ENCODE measurements around the gene SERTAD1. TPM values are rescaled to one million over a fixed set of nuclear protein-coding genes. Genes with fewer than 3 reads are reported as not detected.

SERTAD1 gene
- total and polyA plus RNA-seq, 2 donors (not counting 1 experiment from before 2014, with no cell fraction given), result 11.9 to 59.4 TPM

DNA sequence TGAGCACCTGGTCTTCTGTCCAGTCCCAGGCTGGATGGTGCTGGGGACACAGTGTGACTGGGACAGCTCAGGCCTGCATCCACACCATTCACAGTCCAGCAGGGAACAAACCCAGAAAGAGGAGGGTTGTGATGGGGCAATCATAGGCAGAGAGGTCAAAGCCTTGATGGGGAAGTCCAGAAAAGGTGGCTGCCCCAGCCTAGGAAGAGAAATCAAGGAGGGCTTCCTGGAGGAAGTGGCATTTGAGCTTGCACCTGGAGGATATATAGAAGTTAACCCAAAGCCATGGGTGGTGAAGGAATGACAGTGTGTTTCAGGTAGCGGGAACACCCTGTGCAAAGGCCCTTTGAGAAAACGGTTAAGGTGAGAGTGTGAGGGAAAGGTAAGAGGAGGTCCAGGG, 10.0 kb downstream of the SERTAD1 start:
- Histone ChIP-seq H4K20me1 (ENCODE audit: control insufficient read depth, insufficient read depth, low read length, poor library complexity, severe bottlenecking) (no peaks in the 10 kb centered on the region), H3K27ac (ENCODE audit: low read length in 2 of 2) (no peak overlapping the region), H2AFZ (ENCODE audit: insufficient read depth, low read depth, low read length, poor library complexity, severe bottlenecking) (no peak overlapping the region), H3K4me1 (ENCODE audit: control insufficient read depth in 2 of 2, insufficient read depth in 2 of 2, low read length in 2 of 2) (peaks cover 12 to 23% of the 10 kb centered on the region in 2 donors), H3K4me2 (replicated peaks; ENCODE audit: low read depth, low read length, poor library complexity, severe bottlenecking) (no peak overlapping the region), H3K36me3 (replicated peaks in 1 of 2; ENCODE audit: control extremely low read depth in 1 of 2, control insufficient read depth in 1 of 2, extremely low read depth in 1 of 2, insufficient read depth in 2 of 2, low read length in 1 of 2) (no peaks in the 10 kb centered on the region), H3K9ac (ENCODE audit: low read length) (no peak overlapping the region), H3K79me2 (ENCODE audit: control insufficient read depth, insufficient read depth, low read length) (no peaks in the 10 kb centered on the region), H3K27me3 (replicated peaks in 1 of 4; ENCODE audit: control extremely low read depth in 1 of 4, control insufficient read depth in 3 of 4, insufficient read depth in 4 of 4, low read length in 3 of 4) (peaks cover 0 to 2% (median 0%) of the 10 kb centered on the region in 4 experiments), H3K9me3 (ENCODE audit: control extremely low read depth in 1 of 3, control insufficient read depth in 2 of 3, insufficient read depth in 1 of 3, low read length in 2 of 3) (no peaks in the 10 kb centered on the region), H3K4me3 (ENCODE audit: control extremely low read depth in 1 of 5, extremely low read depth in 1 of 5, insufficient read depth in 1 of 5, low read depth in 2 of 5, low read length in 4 of 5) (no peak overlapping the region)
- Mint-ChIP-seq H3K4me1 (peaks cover 20% of the 10 kb centered on the region), H3K4me3 (no peak overlapping the region), H3K27ac (no peak overlapping the region), H3K27me3 (no peaks in the 10 kb centered on the region), H3K9me3 (ENCODE audit: insufficient read depth) (no peaks in the 10 kb centered on the region)
- POLR2A ChIA-PET, result no interaction called here
- intact Hi-C loops (cut with micrococcal nuclease), result no loop called here
- 95% methylated on average over 2 of the region's 2 CpGs for WGBS (ENCODE audit: insufficient coverage)
- no peak for TF ChIP-seq EZH2 (IDR thresholded peaks at IDR 0.05; ENCODE audit: borderline replicate concordance, insufficient read depth, low read depth, low read length, poor library complexity, severe bottlenecking)
- TF ChIP-seq, protein P1, sequence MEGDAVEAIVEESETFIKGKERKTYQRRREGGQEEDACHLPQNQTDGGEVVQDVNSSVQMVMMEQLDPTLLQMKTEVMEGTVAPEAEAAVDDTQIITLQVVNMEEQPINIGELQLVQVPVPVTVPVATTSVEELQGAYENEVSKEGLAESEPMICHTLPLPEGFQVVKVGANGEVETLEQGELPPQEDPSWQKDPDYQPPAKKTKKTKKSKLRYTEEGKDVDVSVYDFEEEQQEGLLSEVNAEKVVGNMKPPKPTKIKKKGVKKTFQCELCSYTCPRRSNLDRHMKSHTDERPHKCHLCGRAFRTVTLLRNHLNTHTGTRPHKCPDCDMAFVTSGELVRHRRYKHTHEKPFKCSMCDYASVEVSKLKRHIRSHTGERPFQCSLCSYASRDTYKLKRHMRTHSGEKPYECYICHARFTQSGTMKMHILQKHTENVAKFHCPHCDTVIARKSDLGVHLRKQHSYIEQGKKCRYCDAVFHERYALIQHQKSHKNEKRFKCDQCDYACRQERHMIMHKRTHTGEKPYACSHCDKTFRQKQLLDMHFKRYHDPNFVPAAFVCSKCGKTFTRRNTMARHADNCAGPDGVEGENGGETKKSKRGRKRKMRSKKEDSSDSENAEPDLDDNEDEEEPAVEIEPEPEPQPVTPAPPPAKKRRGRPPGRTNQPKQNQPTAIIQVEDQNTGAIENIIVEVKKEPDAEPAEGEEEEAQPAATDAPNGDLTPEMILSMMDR (IDR thresholded peaks at IDR 0.05), result no peak
- DNase-seq (no peak), ATAC-seq (ENCODE audit: low read depth) (no peak)
- CTCF ChIA-PET, result interaction anchor here (0.6 to 0.9 kb wide), 2 partner anchors 81 to 242 kb away, joined by 4 read pairs; no protein-coding TSS in a partner anchor

DNA sequence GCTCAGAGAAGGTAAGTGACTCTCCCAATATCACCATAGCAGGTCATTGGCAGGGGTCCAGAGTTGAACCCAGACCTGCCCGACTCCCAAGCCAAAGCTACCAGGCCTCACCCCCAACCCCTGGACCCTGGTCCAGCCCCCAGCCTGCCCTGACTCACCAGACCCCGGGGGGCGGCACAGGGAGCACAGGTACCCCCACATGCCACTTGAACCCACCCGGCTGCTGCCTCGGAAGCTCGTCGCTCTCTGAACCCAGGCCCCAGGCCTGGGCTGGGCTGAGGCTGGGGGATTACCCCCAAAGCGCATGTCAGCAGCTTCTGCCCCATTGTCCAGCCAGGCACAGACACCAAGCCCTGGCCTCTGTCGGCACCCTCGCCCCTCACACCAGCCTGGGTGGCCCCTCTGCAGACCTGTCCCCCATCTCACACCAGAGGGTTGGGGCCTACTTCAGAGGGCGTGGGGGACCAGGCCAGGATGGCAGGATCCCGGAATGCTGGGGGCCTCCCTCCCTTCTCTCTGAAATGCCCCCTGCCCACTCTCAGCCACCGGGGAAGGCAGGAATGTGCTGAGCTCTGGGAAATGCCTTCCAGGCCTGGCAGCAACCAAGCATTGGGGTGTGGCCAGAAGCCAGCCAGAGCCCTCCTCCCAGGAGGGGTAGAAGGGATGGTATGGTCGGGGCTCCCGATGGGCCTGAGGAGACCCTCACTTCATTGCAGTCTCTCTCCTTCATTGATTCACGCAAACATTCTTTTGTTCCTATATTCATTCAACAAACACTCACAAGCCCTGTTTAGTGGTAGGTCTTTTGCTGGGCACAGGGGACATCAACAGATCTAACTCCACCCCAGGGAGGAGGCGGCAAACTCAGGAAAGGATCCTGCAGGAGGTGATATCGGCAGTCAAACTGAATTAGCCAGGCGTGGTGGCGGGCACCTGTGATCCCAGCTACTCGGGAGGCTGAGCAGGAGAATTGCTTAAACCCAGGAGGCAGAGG, 11.0 kb downstream of the SERTAD1 start:
- no peak for TF ChIP-seq EZH2 (IDR thresholded peaks at IDR 0.05; ENCODE audit: borderline replicate concordance, insufficient read depth, low read depth, low read length, poor library complexity, severe bottlenecking)
- TF ChIP-seq, protein P1 (IDR thresholded peaks at IDR 0.05), result no peak
- DNase-seq (no peak), ATAC-seq (ENCODE audit: low read depth) (no peak)
- WGBS (ENCODE audit: insufficient coverage), result 95% methylated on average over 18 of the region's 21 CpGs
- H3K27ac Mint-ChIP-seq, result no peak overlapping the region
- H3K4me3 Mint-ChIP-seq, result no peak overlapping the region
- POLR2A ChIA-PET, result interaction anchor here (0.6 kb wide), 1 partner anchor 21 kb away, joined by 7 read pairs; no protein-coding TSS in a partner anchor
- H4K20me1 ChIP-seq (ENCODE audit: control insufficient read depth, insufficient read depth, low read length, poor library complexity, severe bottlenecking), result no peaks in the 10 kb centered on the region
- H3K4me3 ChIP-seq (ENCODE audit: control extremely low read depth in 1 of 5, extremely low read depth in 1 of 5, insufficient read depth in 1 of 5, low read depth in 2 of 5, low read length in 4 of 5), result no peak overlapping the region
- peaks cover 21% of the 10 kb centered on the region for H3K4me1 Mint-ChIP-seq
- no peaks in the 10 kb centered on the region for H3K9me3 Mint-ChIP-seq (ENCODE audit: insufficient read depth)
- H3K9me3 ChIP-seq (ENCODE audit: control extremely low read depth in 1 of 3, control insufficient read depth in 2 of 3, insufficient read depth in 1 of 3, low read length in 2 of 3), result no peaks in the 10 kb centered on the region
- H3K27me3 ChIP-seq (replicated peaks in 1 of 4; ENCODE audit: control extremely low read depth in 1 of 4, control insufficient read depth in 3 of 4, insufficient read depth in 4 of 4, low read length in 3 of 4), result peaks cover 0 to 2% (median 0%) of the 10 kb centered on the region in 4 experiments
- H3K4me2 ChIP-seq (replicated peaks; ENCODE audit: low read depth, low read length, poor library complexity, severe bottlenecking), result no peak overlapping the region
- H3K9ac ChIP-seq (ENCODE audit: low read length), result no peak overlapping the region
- H3K27ac ChIP-seq (ENCODE audit: low read length in 2 of 2), result no peak overlapping the region
- H2AFZ ChIP-seq (ENCODE audit: insufficient read depth, low read depth, low read length, poor library complexity, severe bottlenecking), result no peak overlapping the region
- peaks cover 12 to 28% of the 10 kb centered on the region in 2 donors for H3K4me1 ChIP-seq (ENCODE audit: control insufficient read depth in 2 of 2, insufficient read depth in 2 of 2, low read length in 2 of 2)
- H3K27me3 Mint-ChIP-seq, result no peaks in the 10 kb centered on the region
- CTCF ChIA-PET, result interaction anchor here (0.9 kb wide), 1 partner anchor 243 kb away, joined by 4 read pairs; no protein-coding TSS in a partner anchor
- intact Hi-C loops (cut with micrococcal nuclease), result no loop called here
- no peaks in the 10 kb centered on the region for H3K36me3 ChIP-seq (replicated peaks in 1 of 2; ENCODE audit: control extremely low read depth in 1 of 2, control insufficient read depth in 1 of 2, extremely low read depth in 1 of 2, insufficient read depth in 2 of 2, low read length in 1 of 2)
- H3K79me2 ChIP-seq (ENCODE audit: control insufficient read depth, insufficient read depth, low read length), result no peaks in the 10 kb centered on the region
